ENCODE results near the gene PHIP. TPM values are rescaled to one million over a fixed set of nuclear protein-coding genes. Genes with fewer than 3 reads are reported as not detected.

PHIP gene
- total and polyA plus RNA-seq, 2 experiments from 2014 or later: 48.0 to 65.4 TPM

DNA sequence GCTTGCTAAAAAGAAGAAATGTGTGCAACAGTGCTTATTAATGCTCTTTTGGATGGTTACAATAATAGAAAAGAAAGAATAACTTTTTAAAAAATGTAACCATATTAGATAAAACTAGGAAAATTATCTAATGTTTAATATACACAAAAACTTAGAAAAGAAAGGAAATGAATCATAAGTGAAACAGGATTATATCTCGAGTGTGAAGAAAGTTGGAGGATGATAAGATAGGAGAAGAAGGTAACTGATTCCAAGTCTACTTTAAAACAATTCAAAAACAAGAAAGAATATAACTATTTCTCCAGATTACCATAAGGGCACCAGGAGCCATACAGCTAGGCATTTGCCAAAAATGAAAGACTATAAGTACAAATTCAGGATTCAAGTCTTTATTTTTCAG is 73.0 kb downstream of the PHIP start:
- H3K4me3 Mint-ChIP-seq: no peak overlapping the region
- H3K27ac Mint-ChIP-seq: no peak overlapping the region
- Histone ChIP-seq H4K20me1 (replicated peaks; ENCODE audit: insufficient read depth) (no peaks in the 10 kb centered on the region; the same call in 1 of the 2 replicates), H3K27me3 (ENCODE audit: insufficient read depth) (no peaks in the 10 kb centered on the region), H3K4me3 (no peak overlapping the region), H3K4me2 (no peak overlapping the region), H3K36me3 (ENCODE audit: insufficient read depth) (peaks cover 33% of the 10 kb centered on the region), H3K27ac (ENCODE audit: low read depth) (no peak overlapping the region), H3K9me2 (ENCODE audit: insufficient read depth) (no peaks in the 10 kb centered on the region), H3F3A (replicated peaks; ENCODE audit: low read depth) (no peaks in the 10 kb centered on the region), H3K79me2 (replicated peaks; ENCODE audit: insufficient read depth) (no peaks in the 10 kb centered on the region; the same call in 1 of the 2 replicates), H2AFZ (no peak overlapping the region), H3K4me1 (ENCODE audit: insufficient read depth) (no peaks in the 10 kb centered on the region)
- ATAC-seq (no peak), DNase-seq (ENCODE audit: low spot score) (no peak)
- no peaks in the 10 kb centered on the region for H3K4me1 Mint-ChIP-seq
- TF ChIP-seq CREB1 (CRISPR knock-in tag; IDR thresholded peaks at IDR 0.05; ENCODE audit: low read depth) (no peak), STAT1 (IDR thresholded peaks at IDR 0.05; ENCODE audit: unreplicated experiment) (no peak), ZNF331 (CRISPR knock-in tag; IDR thresholded peaks at IDR 0.05; ENCODE audit: low read depth) (no peak), ZNF114 (CRISPR knock-in tag; IDR thresholded peaks at IDR 0.05) (no peak)
- TF ChIP-seq, protein P1, sequence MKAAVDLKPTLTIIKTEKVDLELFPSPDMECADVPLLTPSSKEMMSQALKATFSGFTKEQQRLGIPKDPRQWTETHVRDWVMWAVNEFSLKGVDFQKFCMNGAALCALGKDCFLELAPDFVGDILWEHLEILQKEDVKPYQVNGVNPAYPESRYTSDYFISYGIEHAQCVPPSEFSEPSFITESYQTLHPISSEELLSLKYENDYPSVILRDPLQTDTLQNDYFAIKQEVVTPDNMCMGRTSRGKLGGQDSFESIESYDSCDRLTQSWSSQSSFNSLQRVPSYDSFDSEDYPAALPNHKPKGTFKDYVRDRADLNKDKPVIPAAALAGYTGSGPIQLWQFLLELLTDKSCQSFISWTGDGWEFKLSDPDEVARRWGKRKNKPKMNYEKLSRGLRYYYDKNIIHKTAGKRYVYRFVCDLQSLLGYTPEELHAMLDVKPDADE (IDR thresholded peaks at IDR 0.05): no peak
- TF ChIP-seq, protein P2, sequence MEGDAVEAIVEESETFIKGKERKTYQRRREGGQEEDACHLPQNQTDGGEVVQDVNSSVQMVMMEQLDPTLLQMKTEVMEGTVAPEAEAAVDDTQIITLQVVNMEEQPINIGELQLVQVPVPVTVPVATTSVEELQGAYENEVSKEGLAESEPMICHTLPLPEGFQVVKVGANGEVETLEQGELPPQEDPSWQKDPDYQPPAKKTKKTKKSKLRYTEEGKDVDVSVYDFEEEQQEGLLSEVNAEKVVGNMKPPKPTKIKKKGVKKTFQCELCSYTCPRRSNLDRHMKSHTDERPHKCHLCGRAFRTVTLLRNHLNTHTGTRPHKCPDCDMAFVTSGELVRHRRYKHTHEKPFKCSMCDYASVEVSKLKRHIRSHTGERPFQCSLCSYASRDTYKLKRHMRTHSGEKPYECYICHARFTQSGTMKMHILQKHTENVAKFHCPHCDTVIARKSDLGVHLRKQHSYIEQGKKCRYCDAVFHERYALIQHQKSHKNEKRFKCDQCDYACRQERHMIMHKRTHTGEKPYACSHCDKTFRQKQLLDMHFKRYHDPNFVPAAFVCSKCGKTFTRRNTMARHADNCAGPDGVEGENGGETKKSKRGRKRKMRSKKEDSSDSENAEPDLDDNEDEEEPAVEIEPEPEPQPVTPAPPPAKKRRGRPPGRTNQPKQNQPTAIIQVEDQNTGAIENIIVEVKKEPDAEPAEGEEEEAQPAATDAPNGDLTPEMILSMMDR (conservative IDR thresholded peaks at IDR 0.05; ENCODE audit: low read depth in 2 of 2): no peak
- TF ChIP-seq, protein P3, sequence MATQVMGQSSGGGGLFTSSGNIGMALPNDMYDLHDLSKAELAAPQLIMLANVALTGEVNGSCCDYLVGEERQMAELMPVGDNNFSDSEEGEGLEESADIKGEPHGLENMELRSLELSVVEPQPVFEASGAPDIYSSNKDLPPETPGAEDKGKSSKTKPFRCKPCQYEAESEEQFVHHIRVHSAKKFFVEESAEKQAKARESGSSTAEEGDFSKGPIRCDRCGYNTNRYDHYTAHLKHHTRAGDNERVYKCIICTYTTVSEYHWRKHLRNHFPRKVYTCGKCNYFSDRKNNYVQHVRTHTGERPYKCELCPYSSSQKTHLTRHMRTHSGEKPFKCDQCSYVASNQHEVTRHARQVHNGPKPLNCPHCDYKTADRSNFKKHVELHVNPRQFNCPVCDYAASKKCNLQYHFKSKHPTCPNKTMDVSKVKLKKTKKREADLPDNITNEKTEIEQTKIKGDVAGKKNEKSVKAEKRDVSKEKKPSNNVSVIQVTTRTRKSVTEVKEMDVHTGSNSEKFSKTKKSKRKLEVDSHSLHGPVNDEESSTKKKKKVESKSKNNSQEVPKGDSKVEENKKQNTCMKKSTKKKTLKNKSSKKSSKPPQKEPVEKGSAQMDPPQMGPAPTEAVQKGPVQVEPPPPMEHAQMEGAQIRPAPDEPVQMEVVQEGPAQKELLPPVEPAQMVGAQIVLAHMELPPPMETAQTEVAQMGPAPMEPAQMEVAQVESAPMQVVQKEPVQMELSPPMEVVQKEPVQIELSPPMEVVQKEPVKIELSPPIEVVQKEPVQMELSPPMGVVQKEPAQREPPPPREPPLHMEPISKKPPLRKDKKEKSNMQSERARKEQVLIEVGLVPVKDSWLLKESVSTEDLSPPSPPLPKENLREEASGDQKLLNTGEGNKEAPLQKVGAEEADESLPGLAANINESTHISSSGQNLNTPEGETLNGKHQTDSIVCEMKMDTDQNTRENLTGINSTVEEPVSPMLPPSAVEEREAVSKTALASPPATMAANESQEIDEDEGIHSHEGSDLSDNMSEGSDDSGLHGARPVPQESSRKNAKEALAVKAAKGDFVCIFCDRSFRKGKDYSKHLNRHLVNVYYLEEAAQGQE (IDR thresholded peaks at IDR 0.05; ENCODE audit: unreplicated experiment): no peak
- H3K36me3 Mint-ChIP-seq (ENCODE audit: low read depth): peaks cover 47% of the 10 kb centered on the region
- H3K27me3 Mint-ChIP-seq (ENCODE audit: insufficient read depth, low read depth, poor library complexity): peaks cover 1% of the 10 kb centered on the region
- no peaks in the 10 kb centered on the region for H3K9me3 Mint-ChIP-seq

DNA sequence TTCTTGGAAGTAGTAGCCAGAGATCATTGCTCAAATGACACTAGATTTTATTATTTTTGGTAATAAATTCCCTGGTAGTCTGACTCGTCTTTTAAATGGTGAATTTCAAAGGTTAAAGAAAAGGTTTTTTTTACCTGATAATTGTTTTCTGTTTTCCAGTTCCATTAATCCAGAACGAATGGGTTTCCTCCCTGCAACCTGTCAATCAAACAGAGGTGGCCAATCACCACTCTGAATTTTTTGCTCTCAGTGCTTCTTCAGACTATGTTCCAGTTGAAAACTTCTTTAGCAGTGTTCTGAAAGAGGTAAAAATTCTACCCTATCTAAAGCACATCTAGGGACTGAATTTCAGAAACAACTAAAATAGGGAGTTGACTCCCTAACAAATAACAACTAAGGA is 73.8 kb downstream of the PHIP start:
- Histone ChIP-seq H3K79me2 (replicated peaks; ENCODE audit: insufficient read depth) (no peaks in the 10 kb centered on the region; the same call in 1 of the 2 replicates), H3K27ac (ENCODE audit: low read depth) (no peak overlapping the region), H3K4me3 (no peak overlapping the region), H3K9me2 (ENCODE audit: insufficient read depth) (no peaks in the 10 kb centered on the region), H4K20me1 (replicated peaks; ENCODE audit: insufficient read depth) (no peaks in the 10 kb centered on the region; the same call in 1 of the 2 replicates), H3K4me2 (no peak overlapping the region), H3K36me3 (ENCODE audit: insufficient read depth) (peaks cover 41% of the 10 kb centered on the region), H3K27me3 (ENCODE audit: insufficient read depth) (no peaks in the 10 kb centered on the region), H2AFZ (no peak overlapping the region), H3K4me1 (ENCODE audit: insufficient read depth) (no peaks in the 10 kb centered on the region), H3F3A (replicated peaks; ENCODE audit: low read depth) (no peaks in the 10 kb centered on the region)
- DNase-seq (ENCODE audit: low spot score) (no peak), ATAC-seq (no peak)
- Mint-ChIP-seq H3K27me3 (ENCODE audit: insufficient read depth, low read depth, poor library complexity) (peaks cover 1% of the 10 kb centered on the region), H3K27ac (no peak overlapping the region), H3K36me3 (ENCODE audit: low read depth) (peaks cover 49% of the 10 kb centered on the region), H3K9me3 (no peaks in the 10 kb centered on the region), H3K4me1 (no peaks in the 10 kb centered on the region), H3K4me3 (no peak overlapping the region)
- TF ChIP-seq, protein P1 (IDR thresholded peaks at IDR 0.05): no peak
- TF ChIP-seq NANOG (IDR thresholded peaks at IDR 0.05; ENCODE audit: borderline replicate concordance): no peak
- no peak for TF ChIP-seq ZNF114 (CRISPR knock-in tag; IDR thresholded peaks at IDR 0.05)
- TF ChIP-seq EZH2 (IDR thresholded peaks at IDR 0.05; ENCODE audit: low read depth, unreplicated experiment): no peak
- no peak for TF ChIP-seq ZNF331 (CRISPR knock-in tag; IDR thresholded peaks at IDR 0.05; ENCODE audit: low read depth)
- TF ChIP-seq CREB1 (CRISPR knock-in tag; IDR thresholded peaks at IDR 0.05; ENCODE audit: low read depth): no peak
- TF ChIP-seq EZH2phosphoT487 (IDR thresholded peaks at IDR 0.05; ENCODE audit: unreplicated experiment): no peak
- TF ChIP-seq, protein P2 (conservative IDR thresholded peaks at IDR 0.05; ENCODE audit: low read depth in 2 of 2): no peak
- no peak for TF ChIP-seq STAT1 (IDR thresholded peaks at IDR 0.05; ENCODE audit: unreplicated experiment)
- TF ChIP-seq JUNB (IDR thresholded peaks at IDR 0.05; ENCODE audit: unreplicated experiment): no peak
- TF ChIP-seq POLR2AphosphoS5 (IDR thresholded peaks at IDR 0.05; ENCODE audit: low read depth): no peak
